Mesothelial cell of epicardium (in vitro differentiated cells): Measurements from ENCODE around the gene OR2M7. TPM values are rescaled to one million over a fixed set of nuclear protein-coding genes. Genes with fewer than 3 reads are reported as not detected.

Experiments
- DNase-seq, 2 experiments: peaks; one replicate each; pipeline ENCODE4 v3.0.0; 2021; ENCODE audit warnings: low spot score in 2 of 2; ENCODE audit not compliant: unreplicated experiment in 2 of 2
- H3K27ac Mint-ChIP-seq: 2 replicates; pipeline ENCODE4 v1.8.0; 2021; ENCODE audit warnings: mixed read lengths
- H3K27me3 Mint-ChIP-seq: 2 replicates; pipeline ENCODE4 v1.8.0; 2021; ENCODE audit warnings: low read depth, mixed read lengths
- H3K36me3 Mint-ChIP-seq: 2 replicates; pipeline ENCODE4 v1.8.0; 2021; ENCODE audit warnings: mixed read lengths
- H3K4me1 Mint-ChIP-seq: 2 replicates; pipeline ENCODE4 v1.8.0; 2021; ENCODE audit warnings: mixed read lengths
- H3K4me3 Mint-ChIP-seq: 2 replicates; pipeline ENCODE4 v1.8.0; 2021; ENCODE audit warnings: mild to moderate bottlenecking, moderate library complexity, mixed read lengths
- H3K9me3 Mint-ChIP-seq: 2 replicates; pipeline ENCODE4 v1.8.0; 2021; ENCODE audit warnings: mixed read lengths
- CTCF ChIP-seq: fragments of 200-600 bp; sonication (generic); IDR thresholded peaks from one replicate; pipeline ENCODE4 v1.5.0; 2021; ENCODE audit warnings: antibody characterized with exemption; ENCODE audit not compliant: unreplicated experiment
- total RNA-seq: library from RNA; stranded (reverse); gene quantifications from 3 replicates; pipeline ENCODE4 v1.2.1, GENCODE V29; 2021

The OR2M7 gene
- not detected in 3 replicates for total RNA-seq

GRCh38 chr1:248324468-248324867 lies at the start of gene OR2M7:
Gene OR2M7 (minus strand): TSS chr1:248324568. CDS start chr1:248324568, 0 bp downstream.
- peaks cover 76% of the 10 kb centered on the region for H3K9me3 Mint-ChIP-seq
- no peaks in the 10 kb centered on the region for H3K4me1 Mint-ChIP-seq
- H3K27ac Mint-ChIP-seq = no peak within 1 kb of the TSS
- no peaks in the 10 kb centered on the region for H3K36me3 Mint-ChIP-seq
- H3K27me3 Mint-ChIP-seq = no peaks in the 10 kb centered on the region
- no peak within 1 kb of the TSS for H3K4me3 Mint-ChIP-seq
- no peak for DNase-seq
- no peak for TF ChIP-seq CTCF

GRCh38 chr1:248373761-248374160 lies 49.4 kb upstream of the OR2M7 start:
- H3K4me1 Mint-ChIP-seq = no peaks in the 10 kb centered on the region
- peaks cover 88% of the 10 kb centered on the region for H3K9me3 Mint-ChIP-seq
- no peak overlapping the region for H3K4me3 Mint-ChIP-seq
- TF ChIP-seq CTCF = no peak
- no peak for DNase-seq
- H3K36me3 Mint-ChIP-seq = no peaks in the 10 kb centered on the region
- no peak overlapping the region for H3K27ac Mint-ChIP-seq
- no peaks in the 10 kb centered on the region for H3K27me3 Mint-ChIP-seq

- Mint-ChIP-seq H3K27me3 (no peaks in the 10 kb centered on the region), H3K9me3 (peaks cover 86% of the 10 kb centered on the region), H3K4me1 (no peaks in the 10 kb centered on the region), H3K4me3 (no peak overlapping the region), H3K36me3 (no peaks in the 10 kb centered on the region), H3K27ac (no peak overlapping the region)
- TF ChIP-seq CTCF = no peak
- no peak for DNase-seq
Measured at GRCh38 chr1:248372394-248372793, 48.0 kb upstream of the OR2M7 start.

- H3K27me3 Mint-ChIP-seq = no peaks in the 10 kb centered on the region
- H3K9me3 Mint-ChIP-seq = peaks cover 83% of the 10 kb centered on the region
- no peaks in the 10 kb centered on the region for H3K36me3 Mint-ChIP-seq
- no peak for DNase-seq
- no peak for TF ChIP-seq CTCF
- H3K4me1 Mint-ChIP-seq = no peaks in the 10 kb centered on the region
- no peak overlapping the region for H3K4me3 Mint-ChIP-seq
- H3K27ac Mint-ChIP-seq = no peak overlapping the region
Measured at GRCh38 chr1:248366609-248367008, 42.2 kb upstream of the OR2M7 start.

- no peaks in the 10 kb centered on the region for H3K27me3 Mint-ChIP-seq
- H3K9me3 Mint-ChIP-seq = peaks cover 88% of the 10 kb centered on the region
- H3K36me3 Mint-ChIP-seq = no peaks in the 10 kb centered on the region
- no peak for TF ChIP-seq CTCF
- no peaks in the 10 kb centered on the region for H3K4me1 Mint-ChIP-seq
- no peak within 1 kb of the TSS for H3K27ac Mint-ChIP-seq
- H3K4me3 Mint-ChIP-seq = no peak within 1 kb of the TSS
- no peak for DNase-seq
Measured at GRCh38 chr1:248361121-248361715, 36.9 kb upstream of the OR2M7 start, which contains the start of gene OR2T4. Gene OR2T4 (plus strand): TSS chr1:248361665. CDS start chr1:248361665, 0 bp downstream.
